Islet precursor cell (in vitro differentiated cells): Measurements from ENCODE around the gene CMC2.

Source experiments
- DNase-seq: peaks from one replicate; pipeline ENCODE4 v3.0.0-alpha.2; 2018

CMC2 gene

DNA sequence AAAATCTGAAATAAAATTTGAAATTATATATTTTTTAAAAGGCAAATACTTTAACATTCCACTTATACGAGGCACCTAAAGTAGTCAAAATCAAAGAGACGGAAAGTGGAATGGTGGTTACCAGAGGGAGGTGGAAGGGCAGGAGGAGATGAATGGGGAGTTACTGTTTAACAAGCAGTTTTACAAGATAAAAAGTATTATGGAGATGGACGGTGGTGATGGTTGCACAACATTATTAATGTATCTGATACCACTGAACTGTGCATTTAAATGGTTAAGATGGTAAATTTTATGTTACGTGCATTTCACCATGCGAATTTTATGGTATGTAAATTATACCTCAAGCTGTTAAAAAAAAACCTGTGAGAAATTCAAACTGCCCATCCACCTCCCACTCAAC, 5.4 kb downstream of the CMC2 start:
- no peak for DNase-seq

DNA sequence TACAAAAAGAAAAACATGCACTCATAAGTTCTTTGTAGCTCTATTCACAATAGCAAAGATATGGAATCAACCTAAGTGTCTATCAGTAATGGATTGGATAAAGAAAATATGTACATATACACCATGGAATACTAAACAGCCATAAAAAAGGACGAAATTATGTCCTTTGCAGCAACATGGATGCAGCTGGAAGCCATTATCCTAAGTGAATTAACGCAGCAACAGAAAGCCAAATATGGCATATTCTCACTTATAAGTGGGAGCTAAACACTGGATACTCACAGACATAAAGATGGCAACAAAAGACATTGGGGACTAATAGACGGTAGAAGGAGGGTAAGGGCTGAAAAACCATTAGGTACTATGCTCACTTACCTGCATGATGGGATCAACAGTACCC, 5.8 kb downstream of the CMC2 start:
- no peak for DNase-seq

DNA sequence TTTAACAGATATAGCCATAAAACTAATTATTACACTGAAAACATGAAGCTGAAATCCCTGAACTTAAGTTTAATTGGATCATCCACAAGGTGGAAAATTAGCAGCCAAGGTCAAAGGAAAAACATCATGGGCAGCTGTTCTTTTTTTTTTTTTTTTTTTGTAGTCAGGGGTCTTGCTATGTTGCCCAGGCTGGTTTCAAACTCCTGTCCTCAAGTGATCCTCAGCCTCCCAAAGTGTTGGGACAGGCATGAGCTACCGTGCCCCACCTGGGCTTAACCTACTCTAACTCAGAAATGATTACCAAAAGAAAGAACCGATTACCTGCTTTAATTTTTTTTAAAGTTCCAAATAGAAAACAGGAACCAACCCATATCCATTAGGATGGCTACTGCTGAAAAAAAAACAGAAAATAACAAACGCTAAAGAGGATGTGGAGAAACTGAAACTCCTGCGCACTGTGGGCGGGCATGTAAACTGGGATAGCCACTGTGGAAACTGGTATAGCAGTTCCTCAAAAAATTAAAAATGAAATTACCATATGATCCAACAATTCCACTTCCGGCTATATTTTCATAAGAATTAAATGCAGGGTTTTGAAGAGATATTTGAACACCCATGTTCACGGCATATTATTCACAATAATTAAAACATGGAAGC, 8.6 kb downstream of the CMC2 start:
- DNase-seq = no peak

DNA sequence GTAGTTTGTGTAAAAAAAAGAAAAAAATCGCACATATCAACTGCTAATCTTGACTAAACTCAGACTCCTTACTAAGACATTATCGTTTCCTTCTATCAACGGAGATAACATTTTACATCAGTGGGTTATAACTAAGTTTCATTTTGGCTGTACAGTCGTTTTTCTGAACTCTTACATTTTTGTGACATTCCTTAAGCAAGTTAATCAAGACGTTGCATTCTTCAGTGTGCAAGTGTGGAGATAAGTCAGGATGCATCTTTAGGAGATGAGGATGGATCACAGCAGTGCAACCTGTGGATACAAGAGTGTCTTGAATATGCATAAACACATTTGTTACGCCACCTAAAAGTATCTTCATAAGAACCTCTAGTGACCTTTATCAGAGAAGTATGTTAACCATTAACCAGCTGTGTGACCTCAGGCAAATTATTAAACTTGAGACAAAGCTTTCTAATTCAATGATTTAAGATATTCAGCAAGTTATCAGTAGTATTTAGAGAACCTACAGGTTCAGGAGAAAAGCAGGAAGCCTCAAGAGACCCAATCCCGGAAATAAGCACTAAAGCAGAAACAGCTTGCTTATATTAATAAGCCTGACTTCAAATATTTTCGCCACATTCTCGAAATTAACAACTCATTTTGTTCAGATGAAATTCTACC, 9.4 kb downstream of the CMC2 start:
- DNase-seq = no peak

DNA sequence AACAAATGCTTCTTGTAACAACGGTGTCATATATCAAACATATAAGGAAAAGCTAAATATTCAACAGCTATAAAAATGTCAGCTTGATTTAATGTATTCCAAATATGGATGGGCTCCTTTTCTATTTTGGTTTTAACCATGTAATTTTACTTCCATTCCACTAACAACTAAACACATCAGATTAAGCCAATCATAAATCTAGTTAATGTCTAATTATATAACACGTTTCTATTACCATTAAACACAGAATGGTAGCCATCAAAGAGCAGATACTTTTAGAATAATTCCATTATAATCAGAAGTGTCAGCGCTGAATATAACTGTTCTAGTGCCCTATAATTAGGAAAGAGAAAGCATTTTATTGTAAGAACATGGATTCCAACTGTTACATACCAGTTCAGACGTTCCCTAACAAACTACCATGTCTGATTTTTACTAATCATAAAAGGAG, 10.0 kb downstream of the CMC2 start:
- DNase-seq = no peak

DNA sequence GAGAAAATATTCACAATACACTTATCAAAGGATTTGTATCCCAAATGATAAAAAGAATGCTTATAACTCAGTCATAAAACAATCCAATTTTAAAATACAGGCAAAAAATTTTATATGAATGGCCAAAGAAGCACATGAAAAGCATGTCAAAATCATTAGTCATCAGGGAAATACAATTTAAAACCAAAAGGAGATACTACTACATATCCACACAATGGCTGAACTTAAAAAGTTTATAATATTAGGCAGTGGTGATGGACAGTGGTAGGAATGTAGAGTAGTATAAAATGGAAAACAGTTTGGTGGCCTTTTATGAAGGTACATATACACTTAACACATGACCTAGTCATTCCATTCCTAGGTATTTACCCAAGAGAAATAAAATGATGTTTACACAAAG, 12.2 kb downstream of the CMC2 start:
- DNase-seq = no peak

DNA sequence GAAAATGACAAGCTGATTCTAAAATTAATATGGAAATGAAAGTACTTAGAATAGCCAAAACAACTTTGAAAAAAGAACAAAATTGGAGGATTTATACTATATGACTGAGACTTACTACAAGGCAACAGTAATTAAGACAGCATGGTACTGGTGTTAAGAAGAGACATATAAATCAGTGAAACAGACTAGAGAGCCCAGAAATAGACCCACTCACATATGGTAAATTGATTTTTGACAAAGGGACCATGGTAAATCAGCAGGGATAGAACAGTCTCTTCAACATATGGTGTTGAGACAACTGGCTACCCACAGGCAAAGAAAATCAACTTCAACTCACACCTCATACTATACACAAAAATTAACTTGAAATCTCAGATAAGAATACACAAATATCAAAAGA, 12.9 kb downstream of the CMC2 start:
- no peak for DNase-seq

DNA sequence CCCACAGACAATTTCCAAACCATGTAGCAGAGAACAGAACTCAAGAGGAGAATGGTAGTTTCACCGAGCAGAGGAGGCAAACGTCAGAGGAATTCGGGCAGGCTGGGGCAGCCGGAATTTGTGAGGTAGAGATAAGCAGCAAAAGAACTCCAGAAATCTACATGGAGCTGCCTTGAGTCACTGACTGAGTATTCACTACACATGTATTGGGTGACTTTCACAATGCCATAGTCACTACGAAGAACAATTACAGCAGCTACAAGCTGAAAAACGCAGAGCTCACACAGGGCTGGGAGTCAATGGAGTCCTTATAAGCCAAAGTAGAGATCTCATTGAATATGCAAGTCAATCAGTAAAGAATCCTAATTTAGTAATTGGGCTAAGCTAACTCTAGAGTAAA, 13.4 kb downstream of the CMC2 start:
- peak; percentile 94 for DNase-seq

DNA sequence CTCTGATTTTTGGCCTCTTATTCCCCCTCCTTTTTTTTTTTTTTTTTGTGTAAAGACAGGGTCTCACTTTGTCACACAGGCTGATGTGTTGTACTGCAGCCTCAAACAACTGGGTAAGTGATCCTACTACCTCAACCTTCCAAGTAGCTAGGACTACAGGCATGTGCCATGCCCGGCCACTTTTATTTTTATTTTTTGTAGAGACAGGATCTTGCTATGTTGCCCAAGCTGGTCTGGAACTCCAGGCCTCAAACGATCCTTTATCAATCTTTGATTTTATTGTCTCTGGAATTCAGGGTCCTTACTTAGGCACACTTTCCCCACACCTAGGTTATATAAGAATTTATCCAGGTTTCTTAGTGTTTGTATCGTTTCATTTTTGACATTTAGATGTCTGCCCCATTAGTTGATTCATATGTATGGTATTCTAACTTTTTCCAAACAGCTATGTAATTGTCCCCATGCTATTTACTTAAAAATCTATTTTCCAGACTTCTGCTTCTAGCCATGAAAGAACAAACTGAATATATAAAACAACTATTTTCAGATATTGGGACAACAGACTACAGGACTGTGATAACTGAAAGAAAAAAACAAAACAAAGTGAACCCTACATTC, 13.9 kb downstream of the CMC2 start:
- no peak for DNase-seq

DNA sequence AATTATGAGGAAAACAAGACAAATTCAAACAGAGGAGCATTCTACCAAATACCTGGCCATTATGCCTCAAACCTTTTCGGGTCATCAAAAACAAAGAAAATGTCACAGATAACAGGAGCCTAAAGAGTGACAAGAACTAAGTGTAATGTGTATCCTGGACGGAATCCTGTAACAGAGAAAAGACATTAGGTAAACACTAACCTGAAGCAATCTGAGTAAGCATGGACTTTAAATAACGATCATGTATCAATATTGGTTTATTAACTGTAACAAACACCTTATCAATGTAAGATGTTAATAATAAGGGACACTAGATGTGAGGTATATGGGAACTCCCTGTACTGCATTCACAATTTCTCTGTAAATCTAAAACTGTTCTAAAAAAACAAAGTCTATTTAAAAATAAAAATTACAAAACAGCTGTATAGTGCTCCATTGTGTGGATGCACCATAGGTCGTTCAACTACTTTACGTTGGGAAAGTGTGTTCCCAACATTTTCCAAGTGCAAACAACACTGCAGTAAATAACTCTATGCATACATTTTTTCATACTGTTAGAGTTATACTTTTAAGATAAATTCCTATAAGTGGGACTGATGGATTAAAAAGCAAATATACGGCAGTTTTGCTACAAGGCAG, 14.8 kb downstream of the CMC2 start:
- DNase-seq = no peak

DNA sequence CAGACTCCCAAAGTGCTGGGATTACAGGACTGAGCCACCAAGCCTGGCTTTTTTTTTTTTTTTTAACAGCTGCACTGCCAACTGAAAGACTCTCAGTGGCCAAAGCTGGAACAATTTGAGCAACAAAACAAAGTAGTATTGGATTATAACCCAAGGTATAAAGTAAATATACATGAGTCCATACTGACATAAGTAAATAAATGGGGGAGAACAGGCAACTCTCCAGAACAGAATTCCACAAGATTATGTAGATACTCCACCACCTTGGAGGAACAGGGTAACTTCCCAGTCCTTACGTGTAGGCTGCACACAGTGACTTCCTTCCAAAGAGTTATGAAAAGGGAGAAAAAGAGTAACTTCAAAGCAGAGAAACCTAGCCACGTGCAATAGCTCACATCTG, 15.7 kb downstream of the CMC2 start:
- no peak for DNase-seq

DNA sequence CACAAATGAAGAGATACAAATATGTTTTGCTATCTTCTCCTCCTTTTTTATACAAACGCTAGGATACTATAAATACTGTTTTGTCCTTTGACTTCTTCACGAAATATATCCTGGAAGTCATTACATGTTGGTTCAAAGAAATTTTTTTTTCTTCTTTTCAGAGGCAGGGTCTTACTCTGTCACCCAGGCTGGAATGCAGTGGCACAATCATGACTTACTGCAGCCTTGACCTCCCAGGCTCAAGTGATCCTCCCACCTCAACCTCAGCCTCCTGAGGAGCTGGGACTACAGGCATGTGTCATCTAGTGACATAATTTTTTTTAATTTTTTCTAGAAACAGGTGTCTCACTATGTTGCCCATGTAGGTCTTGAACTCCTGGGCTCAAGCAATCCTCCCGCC, 16.1 kb downstream of the CMC2 start:
- DNase-seq = no peak

DNA sequence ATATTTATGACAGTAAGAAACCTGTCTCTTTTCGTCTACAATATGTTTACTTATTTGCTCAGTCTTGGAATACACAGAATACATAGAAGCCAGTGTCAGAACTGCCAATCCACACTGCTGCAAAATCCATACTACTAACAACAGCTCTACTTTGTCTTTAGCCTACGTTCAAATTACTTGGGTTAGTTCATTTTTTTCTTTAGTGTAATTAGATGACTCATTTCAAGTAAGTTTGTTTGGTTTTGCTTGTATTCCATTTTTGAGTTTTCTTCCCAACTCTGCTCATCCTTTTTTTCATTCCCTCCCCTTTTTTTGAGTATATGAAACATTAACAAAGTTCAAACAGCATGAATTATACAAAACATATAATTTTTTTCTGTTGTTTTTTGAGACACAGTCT, 16.9 kb downstream of the CMC2 start:
- DNase-seq = no peak

DNA sequence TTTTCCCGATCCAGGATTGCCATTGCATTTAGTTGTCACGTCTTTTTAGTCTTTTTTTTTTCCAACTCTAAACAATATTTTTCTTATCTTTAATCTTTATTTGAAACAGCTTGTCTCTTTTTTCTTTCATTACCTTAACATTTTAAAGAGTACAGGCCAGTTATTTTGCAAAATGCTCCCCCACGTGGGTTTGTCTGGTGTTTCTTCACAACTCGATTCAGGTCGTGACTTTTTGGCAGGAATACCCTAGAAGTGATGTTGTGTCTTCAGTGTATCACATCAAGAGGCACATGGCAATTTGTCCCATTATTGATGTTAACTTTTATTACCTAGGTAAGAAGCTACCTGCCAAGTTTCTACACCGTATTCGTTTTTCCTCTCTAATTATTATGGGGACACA, 17.9 kb downstream of the CMC2 start:
- DNase-seq = no peak

DNA sequence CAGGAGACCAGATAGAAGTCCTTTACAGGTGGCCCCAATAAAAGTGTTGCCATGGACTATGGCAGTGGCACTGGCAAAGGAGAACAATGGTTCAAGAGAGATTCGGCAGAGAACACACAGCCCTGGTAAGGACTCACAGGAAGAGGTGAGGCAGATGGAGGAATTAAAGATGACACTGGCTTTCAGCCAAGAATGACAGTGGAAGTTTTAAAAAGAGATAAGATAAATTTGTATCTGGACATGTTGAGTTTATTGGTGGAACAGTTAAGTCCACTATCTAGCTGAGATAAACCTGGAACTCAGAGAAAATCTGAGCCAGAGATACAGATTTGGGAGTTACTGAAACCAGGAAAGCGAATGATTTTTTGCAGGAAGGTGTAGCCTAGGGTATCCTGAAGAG, 20.1 kb downstream of the CMC2 start:
- DNase-seq = no peak

DNA sequence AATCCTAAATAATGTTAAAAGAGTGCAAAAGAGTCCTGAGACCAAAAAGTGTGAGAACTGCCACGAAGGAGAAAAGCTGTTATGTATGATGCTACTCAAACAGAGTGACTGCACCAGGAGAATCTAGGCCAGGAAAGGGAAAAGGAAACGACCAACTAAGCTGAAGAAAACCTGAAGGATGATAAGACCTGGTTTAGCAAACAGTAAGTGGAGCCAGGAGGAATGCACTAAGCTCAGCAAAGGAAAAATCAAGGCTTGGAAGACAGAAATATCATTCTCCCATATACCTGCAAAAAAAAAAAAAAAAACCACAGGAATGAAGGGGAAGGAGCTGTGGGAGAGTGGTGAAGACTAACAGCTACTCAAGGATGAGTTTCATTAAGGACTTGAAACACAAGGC, 21.1 kb downstream of the CMC2 start:
- no peak for DNase-seq

DNA sequence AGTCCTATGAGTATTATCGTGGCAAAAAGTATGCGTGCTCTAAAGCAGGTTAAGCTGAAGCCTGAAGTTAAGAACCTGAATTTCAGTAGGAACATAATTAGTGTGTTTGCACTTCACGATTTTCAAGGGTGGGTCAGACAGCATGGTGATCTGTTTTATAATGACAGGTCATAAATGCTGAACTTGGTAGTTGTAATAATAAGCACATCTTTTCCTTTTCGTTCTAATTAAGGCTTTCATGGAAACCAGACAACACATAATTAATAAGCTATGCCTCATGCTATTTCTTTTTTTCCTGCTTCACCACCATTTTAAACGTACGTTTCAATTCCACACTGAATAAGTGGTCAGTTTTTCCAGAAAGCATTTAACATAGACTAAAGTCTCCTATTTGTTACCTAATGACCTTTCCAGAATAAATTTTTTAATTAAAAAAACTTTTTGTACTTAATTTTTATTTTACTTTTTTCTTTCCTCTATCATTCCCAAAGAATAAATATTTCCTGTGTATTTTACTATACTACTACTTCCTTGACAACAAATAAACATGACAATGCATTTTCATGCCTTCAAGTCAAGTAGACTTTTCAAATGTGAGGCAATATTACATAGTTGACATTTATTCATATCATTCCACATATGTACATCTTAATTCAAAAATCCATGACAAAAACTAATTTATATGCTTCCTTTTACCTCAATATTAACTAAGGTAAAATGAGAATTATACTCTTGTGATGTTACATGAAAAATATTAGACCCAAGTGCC, 22.4 kb downstream of the CMC2 start:
- no peak for DNase-seq

DNA sequence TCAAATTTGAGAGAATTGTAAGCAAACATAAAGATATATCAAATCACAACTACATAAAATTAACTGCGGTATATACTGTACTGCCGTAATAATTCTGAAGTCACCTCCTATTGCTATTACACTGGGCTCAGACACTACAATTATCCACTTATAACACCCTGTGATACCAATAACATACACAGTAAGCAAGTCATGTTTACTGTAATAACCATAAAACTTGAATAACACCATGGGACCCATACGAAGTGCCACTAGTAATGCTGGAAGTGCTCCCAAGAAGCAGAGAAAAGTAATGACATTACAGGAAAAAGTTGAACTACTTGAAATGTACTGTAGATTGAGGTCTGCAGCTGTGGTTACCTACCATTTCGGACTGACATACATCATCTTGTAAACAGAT, 24.0 kb downstream of the CMC2 start:
- DNase-seq = no peak

DNA sequence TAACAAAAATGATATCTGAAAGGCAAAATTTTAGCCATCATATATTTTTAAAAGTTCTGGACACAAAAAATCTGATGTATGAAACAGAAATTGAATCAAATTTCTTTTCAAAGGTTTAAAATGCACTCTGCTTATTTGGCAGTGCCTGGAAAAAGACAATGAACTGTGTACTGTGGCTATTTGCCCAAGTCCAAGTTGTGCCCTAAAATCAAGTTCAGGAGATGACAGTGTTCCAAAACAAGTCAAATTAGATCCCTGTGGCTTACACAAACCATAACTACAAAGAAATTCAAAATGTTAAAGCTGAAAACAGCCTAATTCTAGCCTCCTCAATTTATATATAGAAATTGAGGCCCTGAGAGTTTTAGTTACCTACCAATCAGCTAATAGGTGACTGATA, 25.6 kb downstream of the CMC2 start:
- DNase-seq = no peak

DNA sequence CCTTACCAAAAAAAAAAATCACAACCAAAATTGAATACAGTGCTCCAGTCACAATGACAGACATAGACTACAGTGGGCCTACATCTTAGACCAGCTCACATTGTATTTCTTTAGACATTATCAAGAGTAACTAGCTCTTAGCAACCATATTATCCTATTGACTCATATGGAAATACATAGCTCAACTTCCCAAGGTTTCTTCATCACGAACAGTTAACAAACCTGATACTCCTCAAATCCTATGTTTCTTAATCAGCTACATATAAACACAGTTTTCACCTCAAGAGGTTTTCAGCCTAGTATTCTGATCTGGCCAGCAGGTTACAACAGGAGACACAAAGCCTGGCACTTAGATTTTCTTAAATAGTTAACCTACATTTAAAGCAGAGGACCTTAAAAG, 29.7 kb downstream of the CMC2 start:
- DNase-seq = no peak

DNA sequence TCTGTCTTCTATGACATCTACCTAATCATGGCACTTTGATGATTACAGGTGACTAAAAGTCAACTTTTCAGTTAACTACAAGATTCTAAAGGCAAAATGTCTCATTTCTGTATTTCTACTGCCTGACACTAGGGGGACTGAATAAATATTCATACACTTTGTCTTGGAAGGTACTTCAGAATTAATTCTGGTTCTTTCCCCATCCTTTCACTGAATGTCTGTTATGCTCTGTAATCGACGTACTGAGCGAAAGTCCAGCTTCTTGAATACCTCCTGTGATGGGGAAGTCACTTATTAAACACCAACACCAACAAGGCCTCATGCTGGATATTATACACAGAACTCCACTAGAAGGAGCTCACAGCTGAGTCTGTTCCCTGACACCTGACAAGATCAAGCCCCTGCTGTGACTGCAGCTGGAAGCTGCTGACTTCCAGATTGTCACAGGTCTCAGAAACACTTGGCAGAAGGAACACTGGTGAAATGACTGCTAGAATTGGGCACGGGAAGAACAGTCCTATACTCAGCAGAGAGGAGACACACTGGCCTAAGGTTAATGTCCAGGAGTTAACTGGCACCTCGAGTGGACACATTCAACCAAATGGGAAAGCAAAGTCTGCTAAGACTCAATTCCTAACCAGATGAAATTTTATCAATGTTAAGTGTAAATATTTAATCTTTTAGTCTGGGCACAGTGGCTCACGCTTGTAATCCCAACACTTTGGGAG, 31.9 kb downstream of the CMC2 start:
- no peak for DNase-seq

DNA sequence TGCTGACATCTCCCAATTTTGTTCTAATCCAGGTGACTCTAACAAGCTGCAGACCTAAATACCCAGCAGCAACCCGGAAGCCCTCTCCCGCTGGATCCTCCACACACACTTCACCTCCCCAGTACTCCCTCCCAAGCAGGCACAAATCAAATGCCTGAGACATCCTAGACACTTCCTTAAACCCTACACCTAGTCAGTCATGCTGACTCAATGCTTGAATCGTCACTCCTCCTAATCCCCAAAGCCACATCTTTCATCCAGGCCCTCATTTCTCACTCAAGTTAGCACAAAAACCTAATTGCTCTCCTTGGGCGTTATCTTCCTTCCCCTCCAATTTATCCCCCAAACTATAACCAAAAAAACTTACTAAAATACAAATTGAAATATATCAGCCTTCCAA, 32.7 kb downstream of the CMC2 start:
- DNase-seq = no peak

DNA sequence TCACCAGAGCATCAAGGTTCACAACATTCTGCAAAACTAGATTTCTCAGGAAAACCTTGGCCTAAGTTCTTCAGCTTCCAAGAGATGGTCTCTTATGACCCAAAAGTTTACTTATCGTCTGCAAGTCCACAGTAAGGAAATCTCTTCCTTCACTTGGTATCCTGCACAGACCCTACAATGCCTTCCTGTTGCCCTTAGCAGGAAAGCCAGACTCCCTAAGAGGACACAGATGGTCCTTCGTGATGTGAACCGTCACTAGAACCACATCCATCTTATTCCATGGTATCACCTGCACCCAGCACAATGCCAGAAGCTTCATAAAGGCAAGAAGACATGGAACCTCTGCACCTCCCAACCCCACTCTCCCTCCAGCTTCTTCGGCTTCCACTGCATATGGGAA, 34.1 kb downstream of the CMC2 start:
- DNase-seq = no peak
